ENCODE measurements around the gene FCRL6. TPM values are rescaled to one million over a fixed set of nuclear protein-coding genes. Genes with fewer than 3 reads are reported as not detected.
A peak's percentile ranks its signal among the peaks of the same experiment; 100 is the strongest.

The FCRL6 gene
- total and polyA plus RNA-seq, 12 donors, result 0.12 to 3.0 (median 0.87) TPM; not detected in 9

- TF ChIP-seq CTCF (IDR thresholded peaks at IDR 0.05), result no peak
- peak overlapping the region in 1 of 10 donors; percentile 85 for H3K27ac ChIP-seq
- WGBS, 2 donors, result 81 to 85% methylated on average over 18 of the region's 18 CpGs
- H3K36me3 ChIP-seq, result peaks cover 0 to 38% (median 0%) of the 10 kb centered on the region in 9 donors
- peak in 5 of 8 donors; percentile 16 to 63 (median 45) for ATAC-seq
- no peaks in the 10 kb centered on the region for H3K9me3 ChIP-seq
- H3K4me1 ChIP-seq, result peaks cover 0 to 57% (median 0%) of the 10 kb centered on the region in 9 donors
- peaks cover 0 to under 1% (median 0%) of the 10 kb centered on the region in 7 donors for H3K27me3 ChIP-seq
- no peak for DNase-seq
- peak overlapping the region in 1 of 10 donors; percentile 55 for H3K4me3 ChIP-seq
- intact Hi-C loops (cut with DNase I), result no loop called here
These were observed 27.8 kb downstream of the FCRL6 start for GRCh38 chr1:159829822-159830465.

- H3K27me3 ChIP-seq, result no peaks in the 10 kb centered on the region
- H3K9me3 ChIP-seq, result no peaks in the 10 kb centered on the region
- no peak for TF ChIP-seq CTCF (IDR thresholded peaks at IDR 0.05)
- peaks cover 0 to 46% (median 0%) of the 10 kb centered on the region in 9 donors for H3K36me3 ChIP-seq
- H3K4me3 ChIP-seq, result no peak overlapping the region
- no peak overlapping the region for H3K27ac ChIP-seq
- 88 to 90% methylated on average over 8 of the region's 8 CpGs for WGBS, 2 donors
- DNase-seq, result no peak
- intact Hi-C loops (cut with DNase I), result no loop called here
- ATAC-seq, result no peak
- H3K4me1 ChIP-seq, result peaks cover 0 to 50% (median 0%) of the 10 kb centered on the region in 9 donors
These were observed 28.6 kb downstream of the FCRL6 start for GRCh38 chr1:159830722-159831121.

GRCh38 chr1:159831412-159832141, 29.4 kb downstream of the FCRL6 start:
- WGBS, 2 donors, result 54 to 55% methylated on average over 7 of the region's 7 CpGs
- intact Hi-C loops (cut with DNase I), result no loop called here

More at GRCh38 chr1:159831412-159832141, 29.4 kb downstream of the FCRL6 start:
- H3K9me3 ChIP-seq, result no peaks in the 10 kb centered on the region
- no peak overlapping the region for H3K27ac ChIP-seq
- no peak for TF ChIP-seq CTCF (IDR thresholded peaks at IDR 0.05)
- no peak overlapping the region for H3K4me3 ChIP-seq
- ATAC-seq (no peak), DNase-seq (no peak)
- peaks cover 0 to 54% (median 0%) of the 10 kb centered on the region in 9 donors for H3K36me3 ChIP-seq
- H3K4me1 ChIP-seq, result peaks cover 0 to 41% (median 0%) of the 10 kb centered on the region in 9 donors
- H3K27me3 ChIP-seq, result no peaks in the 10 kb centered on the region

Measured in heart right ventricle (tissue), 16 donors.